Hematopoietic multipotent progenitor cell treated with erythropoietin and hydrocortisone succinate and interleukin-3 and kit ligand, for 6 days (in vitro differentiated cells): ENCODE data around the gene UQCRHL.
A peak's percentile ranks its signal among the peaks of the same experiment; 100 is the strongest.
"Not testable (repeated sequence)": the region's sequence is repeated elsewhere in the genome, so short reads cannot be mapped to it uniquely, and the experiment has no call there.

Experiments
- DNase-seq: peaks from one replicate; pipeline ENCODE4 v3.0.0-alpha.2; 2015

UQCRHL gene

GRCh38 chr1:15807549-15807948, at the start of gene UQCRHL:
Gene UQCRHL, minus strand, starts transcription at chr1:15807649. Its CDS starts 0 bp downstream, at chr1:15807649.
- not testable (repeated sequence) for DNase-seq

- no peak for DNase-seq
These were observed 49.4 kb upstream of the UQCRHL start for GRCh38 chr1:15856888-15857287.

- no peak for DNase-seq
These were observed 45.4 kb upstream of the UQCRHL start for GRCh38 chr1:15852828-15853302.

GRCh38 chr1:15852036-15852827, 44.8 kb upstream of the UQCRHL start:
- no peak for DNase-seq

- DNase-seq = peak; percentile 36
These were observed 44.0 kb upstream of the UQCRHL start for GRCh38 chr1:15851210-15852035.

GRCh38 chr1:15850471-15851001, 43.1 kb upstream of the UQCRHL start:
- DNase-seq = no peak

- peak; percentile 87 for DNase-seq
These were observed 42.4 kb upstream of the UQCRHL start for GRCh38 chr1:15849775-15850324.

GRCh38 chr1:15848929-15849774, 41.7 kb upstream of the UQCRHL start:
- peak; percentile 90 for DNase-seq

- DNase-seq = peak; percentile 61
These were observed 40.9 kb upstream of the UQCRHL start for GRCh38 chr1:15848143-15848928.

GRCh38 chr1:15847893-15848142, 40.4 kb upstream of the UQCRHL start:
- DNase-seq = no peak

- peak; percentile 96 for DNase-seq
These were observed 39.8 kb upstream of the UQCRHL start, which contains the start of gene SPEN for GRCh38 chr1:15847100-15847892. Gene SPEN, plus strand, starts transcription at chr1:15847707. Its CDS starts 361 bp downstream, at chr1:15848068.

GRCh38 chr1:15846056-15846455, 38.6 kb upstream of the UQCRHL start:
- DNase-seq = not testable (repeated sequence)

- DNase-seq = no peak
These were observed 36.5 kb upstream of the UQCRHL start for GRCh38 chr1:15843826-15844572.

GRCh38 chr1:15838721-15839120, 31.3 kb upstream of the UQCRHL start:
- DNase-seq = no peak

GRCh38 chr1:15837931-15838330, 30.5 kb upstream of the UQCRHL start:
- DNase-seq = no peak

- peak; percentile 80 for DNase-seq
These were observed 29.6 kb upstream of the UQCRHL start for GRCh38 chr1:15836772-15837669.

- not testable (repeated sequence) for DNase-seq
These were observed 29.0 kb upstream of the UQCRHL start for GRCh38 chr1:15836511-15836771.

GRCh38 chr1:15835741-15836510, 28.5 kb upstream of the UQCRHL start:
- DNase-seq = peak; percentile 99
